ENCODE results near the gene NEIL3.

DNA sequence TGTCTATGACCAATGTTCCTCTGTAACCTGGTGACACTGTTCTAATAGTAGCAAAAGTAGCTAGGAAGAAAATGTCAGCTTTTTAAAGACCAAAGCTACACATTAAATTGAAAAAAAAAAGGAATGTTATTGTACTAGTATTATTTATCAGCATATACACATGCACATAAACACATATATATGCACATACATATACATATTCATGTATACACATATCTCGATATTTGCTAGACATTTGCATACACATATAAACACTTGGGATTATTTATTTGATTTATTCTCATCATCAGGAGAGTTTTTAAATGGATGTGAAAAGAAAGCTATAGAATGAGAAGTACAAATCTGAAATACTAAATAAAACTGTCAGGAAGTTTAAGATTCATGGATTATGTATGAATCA is 21.3 kb upstream of the NEIL3 start:
- no peak for TF ChIP-seq POLR2A (IDR thresholded peaks at IDR 0.05)
- TF ChIP-seq CTCF (IDR thresholded peaks at IDR 0.05): no peak
- no peak for TF ChIP-seq EP300 (IDR thresholded peaks at IDR 0.05)
